D721Med (cell line): ENCODE data around the gene F8A3.
"Not testable (repeated sequence)": the region's sequence is repeated elsewhere in the genome, so short reads cannot be mapped to it uniquely, and the experiment has no call there.

Experiments
- DNase-seq: peaks from one replicate; pipeline ENCODE4 v3.0.0; 2011; ENCODE audit warnings: low spot score; ENCODE audit not compliant: insufficient read length
- FAIRE-seq: peaks from 2 replicates; lab custom pipeline; 2011; peaks lifted over from hg19 to GRCh38; lab: Jason Lieb, UNC
- CTCF ChIP-seq: IDR thresholded peaks from 2 replicates; pipeline ENCODE4 v1.5.1; 2012; ENCODE audit warnings: mild to moderate bottlenecking, control low read depth; ENCODE audit not compliant: insufficient read depth; ENCODE audit errors: missing control alignments

F8A3 gene

DNA sequence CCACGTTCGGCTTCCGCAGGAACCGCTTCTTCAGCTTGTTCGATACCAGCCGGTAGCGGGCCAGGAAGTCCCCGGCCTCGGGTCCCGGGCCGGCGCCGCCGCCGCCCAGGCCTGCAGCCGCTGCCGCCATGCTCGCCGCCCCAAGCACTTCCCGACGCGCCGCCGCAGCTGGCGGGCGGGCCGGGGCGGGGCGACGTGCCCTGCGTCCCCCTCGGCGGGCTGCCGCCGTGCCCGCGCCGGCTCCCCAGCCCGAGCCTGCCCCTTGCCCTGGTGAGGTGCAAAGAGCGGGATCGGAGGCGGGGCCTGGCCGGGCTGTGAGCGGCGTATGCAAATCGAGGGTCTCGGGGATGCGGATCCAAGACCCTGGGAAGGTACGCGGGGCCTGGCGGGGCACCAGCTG is at the start of gene F8A3:
Gene F8A3, minus strand, starts transcription at position 150 of the 400 bp plus-strand sequence. Its CDS starts 20 bp downstream, at position 130.
- FAIRE-seq, DNase-seq: not testable (repeated sequence)

DNA sequence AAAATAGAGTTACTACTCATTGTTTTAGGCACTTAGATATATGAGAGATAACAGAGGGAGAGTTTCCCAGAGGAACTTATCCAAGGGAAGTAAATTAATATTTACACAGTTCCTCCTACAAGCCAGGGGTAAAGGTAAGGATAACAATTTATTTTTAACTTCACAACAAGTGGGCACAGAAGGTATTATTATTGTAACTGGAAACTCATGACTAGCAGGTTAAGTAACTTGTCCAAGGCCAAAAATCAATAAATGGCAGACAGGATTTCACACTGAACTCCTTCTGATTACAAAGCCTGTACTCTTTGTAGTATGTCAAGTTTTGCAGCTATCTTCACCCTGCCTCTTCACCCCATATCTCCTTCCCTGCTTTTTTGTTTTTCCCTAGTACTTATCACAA is 46.9 kb upstream of the F8A3 start:
- FAIRE-seq (no peak), DNase-seq (no peak)
- TF ChIP-seq CTCF = no peak

- DNase-seq, FAIRE-seq: not testable (repeated sequence)
Measured at GRCh38 chrX:155495134-155495533, 36.7 kb upstream of the F8A3 start.

DNA sequence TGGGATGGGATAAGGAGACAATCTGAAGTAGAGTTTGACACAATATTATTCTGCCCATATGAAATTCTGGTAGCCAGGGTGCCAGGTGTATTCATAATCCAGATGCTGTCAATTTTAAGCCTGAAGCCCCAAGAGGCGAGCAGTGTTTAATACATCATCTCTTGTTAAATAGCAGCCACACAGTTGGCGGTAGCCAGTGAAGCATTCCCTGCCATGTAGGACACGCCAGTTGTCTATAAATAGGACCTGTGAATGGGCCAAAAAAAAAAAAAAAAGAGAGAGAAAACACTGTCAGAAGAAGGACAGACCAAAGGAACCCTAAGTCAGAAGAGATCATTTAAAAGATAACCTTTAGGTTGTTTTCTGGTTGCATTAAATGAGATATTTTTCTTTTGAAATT is 33.0 kb upstream of the F8A3 start:
- not testable (repeated sequence) for FAIRE-seq, DNase-seq

DNA sequence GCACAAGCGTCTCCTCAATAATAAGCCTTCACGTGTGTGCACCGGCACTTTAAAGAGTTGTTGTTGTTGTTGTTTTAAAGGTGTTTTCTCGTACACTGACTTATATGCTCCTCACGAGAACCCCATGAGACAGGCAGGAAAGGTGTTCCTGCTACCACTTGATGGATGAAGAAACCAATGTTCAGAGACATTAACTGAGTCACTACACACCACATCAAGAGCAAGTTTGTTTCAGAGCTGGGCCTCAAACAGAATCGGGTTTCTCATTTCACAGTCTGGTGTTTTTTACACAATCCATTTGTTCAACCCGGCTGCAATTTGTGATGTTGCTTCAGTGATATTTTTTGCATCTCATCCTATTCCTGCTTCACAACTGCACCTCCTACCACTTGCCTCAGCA is 18.7 kb upstream of the F8A3 start:
- FAIRE-seq, DNase-seq: not testable (repeated sequence)

DNA sequence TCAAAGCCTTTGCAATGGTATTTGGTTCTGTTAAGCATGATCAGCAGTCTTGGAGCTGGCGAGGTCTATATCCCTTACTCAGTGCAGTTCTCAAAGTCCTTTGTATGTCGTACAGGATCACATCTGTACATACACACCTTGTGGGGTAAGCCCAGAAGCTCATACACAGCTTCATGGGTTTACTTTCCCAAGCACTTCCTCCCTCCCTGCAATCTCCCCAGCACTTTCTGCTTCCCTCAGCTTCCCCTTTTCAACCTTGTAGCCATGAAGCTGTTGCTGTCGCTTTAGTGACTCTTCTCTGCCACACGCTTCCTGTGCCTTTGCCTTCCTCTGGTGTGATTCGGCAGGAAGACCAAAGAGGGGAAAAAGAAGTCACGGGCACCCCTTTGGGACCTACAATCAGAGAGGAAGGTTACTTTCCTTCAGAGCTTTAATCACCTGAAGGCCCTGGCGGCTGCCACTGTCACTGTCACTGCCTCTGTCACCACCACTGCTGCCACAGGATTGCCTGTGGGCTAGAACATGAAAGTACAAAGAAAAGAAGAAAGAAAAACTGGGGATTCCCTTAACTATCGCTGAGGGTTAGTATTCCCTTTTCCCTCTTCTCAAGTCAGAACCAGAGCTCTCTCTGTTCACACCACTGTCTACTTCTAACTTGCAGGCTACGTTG is 8.0 kb upstream of the F8A3 start:
- not testable (repeated sequence) for DNase-seq, FAIRE-seq

DNA sequence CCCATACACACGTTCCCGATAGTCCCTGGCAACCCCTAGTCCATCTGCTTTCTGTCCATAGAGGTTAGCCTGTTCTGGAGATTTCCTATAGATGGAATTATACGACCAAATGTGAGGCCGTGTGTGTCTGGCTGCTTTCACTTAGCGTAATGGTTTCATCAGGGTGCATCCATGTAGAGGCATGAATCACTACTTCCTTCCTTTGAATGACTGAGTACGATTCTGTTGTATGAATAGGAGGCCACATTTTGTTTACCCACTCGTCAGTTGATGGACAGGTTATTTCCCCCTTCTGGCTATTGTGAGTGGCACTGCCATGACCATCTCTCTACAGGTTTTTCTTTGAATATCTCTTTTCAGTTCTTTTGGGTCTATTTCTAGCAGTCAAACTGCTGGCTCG is 2.1 kb upstream of the F8A3 start:
- not testable (repeated sequence) for DNase-seq, FAIRE-seq

DNA sequence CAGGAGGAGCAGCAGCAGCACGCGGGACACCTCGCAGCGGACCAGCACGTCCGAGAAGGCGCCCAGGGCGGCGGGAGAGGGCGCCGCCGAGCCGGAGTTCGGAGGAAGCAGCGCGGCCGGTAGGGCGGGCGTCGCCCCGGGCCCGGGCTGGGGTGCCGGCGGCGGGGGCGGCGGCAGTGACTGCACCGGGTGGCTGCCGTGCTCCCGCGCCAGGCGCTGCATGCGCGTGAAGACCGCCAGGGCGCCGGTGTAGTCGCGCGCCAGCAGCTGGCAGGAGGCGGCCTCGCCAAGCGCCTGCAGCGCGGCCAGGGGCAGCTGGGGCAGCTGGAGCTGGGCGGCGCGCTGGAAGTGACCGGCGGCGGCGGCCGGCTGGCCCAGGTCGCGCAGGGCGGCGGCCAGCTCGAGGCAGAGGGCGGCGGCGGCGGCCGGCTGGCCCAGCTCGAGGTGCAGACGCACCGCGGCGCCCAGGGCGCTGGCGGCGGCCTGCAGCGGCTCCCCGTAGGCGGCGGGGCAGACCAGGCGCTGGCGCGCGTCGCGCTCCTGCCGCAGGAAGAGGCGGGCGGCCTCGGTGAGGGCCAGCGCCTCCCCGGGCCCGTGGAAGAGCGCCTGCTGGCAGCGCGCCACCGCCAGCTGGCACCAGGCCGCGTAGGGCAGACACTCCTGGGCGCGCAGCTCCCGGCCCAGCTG is 516 bp downstream of the F8A3 start:
- not testable (repeated sequence) for DNase-seq, FAIRE-seq

GRCh38 chrX:155441097-155441496 is 17.3 kb downstream of the F8A3 start:
- FAIRE-seq = no peak
- no peak for TF ChIP-seq CTCF
- DNase-seq = no peak

GRCh38 chrX:155435744-155436112 is 22.7 kb downstream of the F8A3 start:
- no peak for TF ChIP-seq CTCF
- FAIRE-seq (no peak), DNase-seq (no peak)

- no peak for DNase-seq
- FAIRE-seq = no peak
- no peak for TF ChIP-seq CTCF
Measured at GRCh38 chrX:155434906-155435743, 23.3 kb downstream of the F8A3 start.
